Gastrocnemius medialis (tissue), 4 donors: Measurements from ENCODE around the gene LYST.

Experiments
- POLR2A ChIP-seq, 2 donors: fragments of 450-650 bp; IDR thresholded peaks; one replicate each; pipeline ENCODE4 v1.6.1; 2017; ENCODE audit warnings: antibody characterized with exemption in 2 of 2, mild to moderate bottlenecking in 2 of 2, moderate library complexity in 2 of 2
- TF ChIP-seq, protein P1 (sequence below), 5 experiments: fragments of 450-650 bp in 3 of 5; fragments of 200-600 bp in 2 of 5; sonication (generic) in 2 of 5; IDR thresholded peaks in 4 of 5; conservative IDR thresholded peaks in 1 of 5; 1 replicate in 4 of 5; 2 replicates in 1 of 5; pipeline ENCODE4 v1.5.1; 2016 to 2019; ENCODE audit warnings: antibody characterized with exemption in 5 of 5, mild to moderate bottlenecking in 3 of 5, moderate library complexity in 3 of 5

DNA sequence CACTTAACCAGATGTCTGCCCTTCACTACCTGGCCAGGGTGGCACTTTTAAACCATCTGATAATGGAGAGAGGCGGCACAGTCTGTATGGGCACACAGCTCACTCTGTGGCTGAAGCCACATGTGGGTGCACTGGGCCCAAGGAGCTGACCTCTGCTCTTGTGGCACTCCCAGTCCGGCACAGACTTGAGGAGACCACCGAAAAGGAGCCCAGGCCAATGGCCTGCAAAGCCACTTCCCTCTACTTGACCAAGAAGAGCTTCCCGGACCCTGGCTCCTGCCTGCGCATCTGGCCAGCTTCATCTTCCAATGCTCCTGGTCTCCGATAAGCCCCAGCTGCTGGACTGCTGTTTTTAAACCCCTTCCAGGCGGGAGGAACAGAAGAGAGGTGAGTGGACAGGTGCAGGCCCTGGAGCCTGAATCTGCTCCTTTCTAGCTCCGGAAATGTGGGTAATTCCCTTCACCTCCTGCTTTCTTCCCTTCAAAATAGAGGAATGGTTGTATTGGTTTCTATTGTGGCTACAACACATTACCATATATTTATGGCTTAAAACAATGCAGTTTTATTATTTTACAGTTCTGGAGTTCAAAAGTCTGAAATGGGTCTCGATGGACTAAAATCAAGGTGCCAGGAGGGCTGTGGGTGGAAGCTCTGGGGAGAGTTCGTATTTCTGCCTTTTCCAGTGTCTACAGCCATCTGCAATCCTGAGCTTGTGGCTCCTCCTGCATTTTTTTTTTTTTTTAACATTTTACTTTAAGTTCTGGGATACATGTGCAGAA is 228.8 kb downstream of the LYST start:
- TF ChIP-seq, protein P1, sequence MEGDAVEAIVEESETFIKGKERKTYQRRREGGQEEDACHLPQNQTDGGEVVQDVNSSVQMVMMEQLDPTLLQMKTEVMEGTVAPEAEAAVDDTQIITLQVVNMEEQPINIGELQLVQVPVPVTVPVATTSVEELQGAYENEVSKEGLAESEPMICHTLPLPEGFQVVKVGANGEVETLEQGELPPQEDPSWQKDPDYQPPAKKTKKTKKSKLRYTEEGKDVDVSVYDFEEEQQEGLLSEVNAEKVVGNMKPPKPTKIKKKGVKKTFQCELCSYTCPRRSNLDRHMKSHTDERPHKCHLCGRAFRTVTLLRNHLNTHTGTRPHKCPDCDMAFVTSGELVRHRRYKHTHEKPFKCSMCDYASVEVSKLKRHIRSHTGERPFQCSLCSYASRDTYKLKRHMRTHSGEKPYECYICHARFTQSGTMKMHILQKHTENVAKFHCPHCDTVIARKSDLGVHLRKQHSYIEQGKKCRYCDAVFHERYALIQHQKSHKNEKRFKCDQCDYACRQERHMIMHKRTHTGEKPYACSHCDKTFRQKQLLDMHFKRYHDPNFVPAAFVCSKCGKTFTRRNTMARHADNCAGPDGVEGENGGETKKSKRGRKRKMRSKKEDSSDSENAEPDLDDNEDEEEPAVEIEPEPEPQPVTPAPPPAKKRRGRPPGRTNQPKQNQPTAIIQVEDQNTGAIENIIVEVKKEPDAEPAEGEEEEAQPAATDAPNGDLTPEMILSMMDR (IDR thresholded peaks at IDR 0.05 in 4 of 5, conservative IDR thresholded peaks at IDR 0.05 in 1 of 5): no peak
- TF ChIP-seq POLR2A (IDR thresholded peaks at IDR 0.05): no peak
